ENCODE measurements around the gene RHBDD1.
"Not testable (repeated sequence)": the region's sequence is repeated elsewhere in the genome, so short reads cannot be mapped to it uniquely, and the experiment has no call there.

RHBDD1 gene

GRCh38 chr2:226799976-226800940 lies 35.6 kb upstream of the RHBDD1 start:
- ATAC-seq (no peak), DNase-seq (no peak)

- peak; percentile 90 for DNase-seq
Measured at GRCh38 chr2:226800941-226801784, 34.7 kb upstream of the RHBDD1 start.

GRCh38 chr2:226802573-226802972 lies 33.3 kb upstream of the RHBDD1 start:
- DNase-seq (no peak), ATAC-seq (no peak)

More at GRCh38 chr2:226800941-226801784, 34.7 kb upstream of the RHBDD1 start:
- peak; percentile 67 for ATAC-seq

- ATAC-seq (no peak), DNase-seq (no peak)
Measured at GRCh38 chr2:226803410-226803809, 32.4 kb upstream of the RHBDD1 start.

GRCh38 chr2:226813148-226813701 lies 22.6 kb upstream of the RHBDD1 start:
- DNase-seq (no peak), ATAC-seq (no peak)

- no peak for DNase-seq
- ATAC-seq, result no peak
Measured at GRCh38 chr2:226818930-226819329, 16.9 kb upstream of the RHBDD1 start.

- ATAC-seq, result no peak
- DNase-seq, result no peak
Measured at GRCh38 chr2:226825056-226825455, 10.8 kb upstream of the RHBDD1 start.

GRCh38 chr2:226828191-226828590 lies 7.7 kb upstream of the RHBDD1 start:
- no peak for ATAC-seq
- DNase-seq, result no peak

GRCh38 chr2:226829721-226830631 lies 5.9 kb upstream of the RHBDD1 start:
- ATAC-seq (no peak), DNase-seq (no peak)

GRCh38 chr2:226831266-226831665 lies 4.6 kb upstream of the RHBDD1 start:
- DNase-seq (no peak), ATAC-seq (no peak)

- ATAC-seq, result no peak
Measured at GRCh38 chr2:226832061-226832460, 3.8 kb upstream of the RHBDD1 start.

GRCh38 chr2:226834880-226835279 lies 974 bp upstream of the RHBDD1 start:
- not testable (repeated sequence) for DNase-seq, ATAC-seq

More at GRCh38 chr2:226832061-226832460, 3.8 kb upstream of the RHBDD1 start:
- DNase-seq, result no peak

GRCh38 chr2:226835420-226835795 lies 446 bp upstream of the RHBDD1 start:
- ATAC-seq (peak; percentile 4), DNase-seq (no peak)

GRCh38 chr2:226836548-226836885 lies 663 bp downstream of the RHBDD1 start:
- ATAC-seq, result no peak
- DNase-seq, result no peak

- no peak for DNase-seq
- no peak for ATAC-seq
Measured at GRCh38 chr2:226837334-226837733, 1.5 kb downstream of the RHBDD1 start.

GRCh38 chr2:226837787-226838603 lies 2.1 kb downstream of the RHBDD1 start:
- DNase-seq (no peak), ATAC-seq (no peak)

- no peak for DNase-seq
- ATAC-seq, result no peak
Measured at GRCh38 chr2:226838722-226839121, 2.9 kb downstream of the RHBDD1 start.

- ATAC-seq (no peak), DNase-seq (no peak)
Measured at GRCh38 chr2:226839161-226839560, 3.3 kb downstream of the RHBDD1 start.

- DNase-seq (no peak), ATAC-seq (no peak)
Measured at GRCh38 chr2:226839951-226840350, 4.1 kb downstream of the RHBDD1 start.

- not testable (repeated sequence) for ATAC-seq, DNase-seq
Measured at GRCh38 chr2:226843001-226843400, 7.1 kb downstream of the RHBDD1 start.
